LHCN-M2 (cell line): ENCODE data around the gene CAAP1. TPM values are rescaled to one million over a fixed set of nuclear protein-coding genes. Genes with fewer than 3 reads are reported as not detected.
"Not testable (repeated sequence)": the region's sequence is repeated elsewhere in the genome, so short reads cannot be mapped to it uniquely, and the experiment has no call there.

Source experiments
- DNase-seq: peaks from one replicate; pipeline ENCODE4 v3.0.0-alpha.2; 2012; ENCODE audit warnings: low read depth
- polyA plus RNA-seq: library from polyadenylated mRNA; unstranded; fragments of >200 nt; gene quantifications from one replicate; pipeline ENCODE4 v1.2.1, GENCODE V29; 2012; ENCODE audit warnings: missing spikeins
- total RNA-seq: library from RNA; depleted of rRNA; stranded (reverse); fragments of >200 nt; gene quantifications from 2 replicates; pipeline ENCODE4 v1.2.3, GENCODE V29; 2014; rRNA removed

Gene CAAP1, protein sequence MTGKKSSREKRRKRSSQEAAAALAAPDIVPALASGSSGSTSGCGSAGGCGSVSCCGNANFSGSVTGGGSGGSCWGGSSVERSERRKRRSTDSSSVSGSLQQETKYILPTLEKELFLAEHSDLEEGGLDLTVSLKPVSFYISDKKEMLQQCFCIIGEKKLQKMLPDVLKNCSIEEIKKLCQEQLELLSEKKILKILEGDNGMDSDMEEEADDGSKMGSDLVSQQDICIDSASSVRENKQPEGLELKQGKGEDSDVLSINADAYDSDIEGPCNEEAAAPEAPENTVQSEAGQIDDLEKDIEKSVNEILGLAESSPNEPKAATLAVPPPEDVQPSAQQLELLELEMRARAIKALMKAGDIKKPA
- total RNA-seq = 18.5 and 18.9 TPM in 2 replicates
- 6.6 TPM for polyA plus RNA-seq

GRCh38 chr9:26892251-26893029, at the start of gene CAAP1:
TSS of gene CAAP1 (minus strand) at chr9:26892802. CDS start at chr9:26892715, 87 bp downstream.
- DNase-seq = peak; percentile 91

DNA sequence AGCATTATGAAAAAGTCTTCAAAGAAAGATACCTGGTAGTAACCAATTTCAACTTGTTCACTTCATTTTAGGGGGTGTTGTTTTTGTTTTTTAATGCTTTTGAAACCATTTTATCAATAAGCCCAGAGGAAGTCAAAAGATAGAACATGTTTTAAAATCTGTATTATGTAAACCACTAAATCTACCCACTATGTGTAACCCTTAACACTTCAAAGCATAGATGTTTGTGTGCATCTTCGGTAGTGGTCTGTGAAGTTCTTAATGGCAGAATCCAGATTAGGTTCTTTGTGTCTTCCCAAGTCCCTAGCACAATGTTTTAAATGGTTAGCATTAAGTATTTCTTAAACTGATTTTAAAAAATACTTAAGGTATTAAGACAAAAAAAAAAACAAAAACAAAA, 48.2 kb upstream of the CAAP1 start:
- DNase-seq = no peak

DNA sequence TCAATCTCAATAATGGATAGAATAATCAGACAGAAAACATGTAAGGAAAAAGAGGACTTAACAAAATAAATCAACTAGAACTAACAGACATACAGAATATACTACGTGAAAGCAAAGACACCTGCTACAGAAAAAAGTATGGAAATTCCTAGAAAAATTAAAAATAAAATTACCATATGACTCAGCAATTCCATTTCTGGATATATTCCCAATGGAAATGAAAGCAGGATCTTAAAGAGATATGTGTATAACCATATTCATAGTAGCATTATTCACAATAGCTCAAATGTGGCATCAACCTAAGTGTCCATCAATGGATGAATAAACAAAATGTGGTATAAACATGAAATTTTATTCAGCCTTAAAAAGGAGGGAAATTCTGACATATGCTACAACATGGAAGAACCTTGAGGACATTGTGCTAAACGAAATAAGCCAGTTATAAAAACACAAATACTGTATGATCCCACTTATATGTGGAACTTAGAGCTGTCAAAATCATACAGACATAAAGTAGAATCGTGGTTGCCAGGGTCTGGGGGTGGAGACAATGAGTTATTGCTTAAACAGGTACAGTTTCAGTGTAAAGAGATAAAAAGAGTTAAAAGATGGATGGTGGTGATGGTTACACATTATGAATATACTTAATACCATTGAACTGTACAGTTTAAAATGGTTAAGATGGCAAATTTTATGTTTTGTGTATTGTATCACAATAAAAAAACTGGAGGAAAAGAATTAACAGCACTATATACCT, 47.5 kb upstream of the CAAP1 start:
- peak; percentile 11 for DNase-seq

DNA sequence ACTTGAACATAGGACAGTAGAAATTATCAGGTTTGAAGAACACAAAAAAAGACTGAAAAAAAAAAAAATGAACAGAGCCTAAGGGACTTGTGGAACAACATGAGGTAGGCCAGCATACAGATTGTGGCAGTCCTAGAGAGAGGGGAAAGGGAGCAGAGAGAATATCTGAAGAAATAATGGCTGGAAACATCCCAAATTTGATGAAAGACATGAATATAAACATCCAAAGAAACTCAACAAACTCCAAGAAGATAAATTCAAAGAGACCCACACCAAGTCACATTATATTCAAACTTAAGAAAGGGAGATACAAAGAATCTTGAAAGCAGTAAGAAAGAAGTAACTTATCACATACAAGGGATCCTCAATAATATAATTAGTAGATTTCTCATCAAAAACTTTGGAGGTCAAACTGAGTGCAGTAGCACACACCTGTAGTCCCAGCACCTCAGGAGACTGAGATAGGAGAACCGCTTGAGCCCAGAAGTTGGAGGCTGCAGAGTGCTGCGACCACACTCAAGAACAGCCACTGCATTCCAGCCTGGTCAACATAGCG, 45.3 kb upstream of the CAAP1 start:
- no peak for DNase-seq

- no peak for DNase-seq
These were observed 43.2 kb upstream of the CAAP1 start for GRCh38 chr9:26935847-26936246.

DNA sequence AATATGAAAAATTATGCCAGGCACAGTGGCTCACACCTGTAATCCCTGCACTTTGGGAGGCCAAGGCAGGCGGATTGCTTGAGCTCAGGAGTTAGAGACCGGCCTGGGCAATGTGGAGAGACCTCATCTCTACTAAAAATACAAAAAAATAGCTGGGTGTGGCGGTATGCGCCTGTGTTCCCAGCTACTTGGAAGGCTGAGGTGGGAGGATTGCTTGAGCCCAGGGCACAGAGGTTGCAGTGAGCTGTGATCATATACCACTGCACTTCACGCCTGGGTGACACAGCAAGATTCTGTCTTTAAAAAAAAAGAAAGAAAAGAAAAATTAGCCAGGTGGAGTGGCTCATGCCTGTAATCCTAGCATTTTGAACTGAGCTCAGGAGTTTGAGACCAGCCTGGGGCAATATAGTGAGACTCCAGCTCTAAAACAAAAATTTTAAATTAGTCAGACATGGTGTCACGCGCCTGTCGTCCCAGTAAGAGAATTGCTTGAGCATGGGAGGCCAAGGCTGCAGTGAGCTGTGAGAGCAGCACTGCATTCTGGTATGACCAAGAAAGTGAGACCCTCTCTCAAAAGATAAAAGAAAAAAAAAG, 36.4 kb upstream of the CAAP1 start:
- DNase-seq = no peak

DNA sequence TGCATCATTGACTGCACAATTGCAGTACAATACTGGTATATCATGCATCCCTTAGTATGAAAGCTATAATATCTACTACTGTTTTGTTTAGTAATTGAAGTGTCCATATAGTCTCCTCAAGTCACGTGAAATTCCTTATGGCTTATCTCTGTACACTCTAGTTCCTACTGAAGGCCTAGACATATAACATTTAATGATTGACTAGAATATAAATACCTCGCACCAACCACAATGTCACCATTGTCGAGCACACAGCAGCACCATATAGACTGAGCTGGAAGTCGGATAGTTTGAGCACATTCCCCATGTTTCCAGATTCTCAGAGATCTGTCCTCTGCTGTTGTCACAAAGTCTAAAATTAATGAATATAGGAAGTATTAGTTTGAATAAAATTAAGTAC, 33.0 kb upstream of the CAAP1 start:
- DNase-seq = no peak

DNA sequence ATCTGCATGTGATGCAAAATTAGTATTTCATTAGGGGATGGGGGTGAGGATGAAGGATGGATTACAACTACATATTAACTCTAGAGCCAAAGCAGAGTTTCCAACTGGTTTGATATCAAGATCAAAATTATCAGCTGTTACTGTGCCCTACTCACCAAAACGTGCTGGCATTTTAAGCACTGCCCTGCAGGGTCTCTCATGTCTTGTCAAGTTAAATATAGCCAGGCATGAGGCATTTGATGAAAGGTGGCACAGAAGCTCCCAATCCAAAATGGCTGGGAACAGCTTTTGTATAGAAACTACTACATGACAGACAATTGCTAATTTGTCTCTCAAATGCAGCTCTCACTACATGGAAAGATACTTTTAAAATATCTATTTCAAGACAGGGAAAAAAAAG, 27.1 kb upstream of the CAAP1 start:
- no peak for DNase-seq

- DNase-seq = no peak
These were observed 20.6 kb upstream of the CAAP1 start for GRCh38 chr9:26913138-26913668.

GRCh38 chr9:26904671-26905070, 12.1 kb upstream of the CAAP1 start:
- DNase-seq = no peak

- no peak for DNase-seq
These were observed 11.5 kb upstream of the CAAP1 start for GRCh38 chr9:26904070-26904469.

DNA sequence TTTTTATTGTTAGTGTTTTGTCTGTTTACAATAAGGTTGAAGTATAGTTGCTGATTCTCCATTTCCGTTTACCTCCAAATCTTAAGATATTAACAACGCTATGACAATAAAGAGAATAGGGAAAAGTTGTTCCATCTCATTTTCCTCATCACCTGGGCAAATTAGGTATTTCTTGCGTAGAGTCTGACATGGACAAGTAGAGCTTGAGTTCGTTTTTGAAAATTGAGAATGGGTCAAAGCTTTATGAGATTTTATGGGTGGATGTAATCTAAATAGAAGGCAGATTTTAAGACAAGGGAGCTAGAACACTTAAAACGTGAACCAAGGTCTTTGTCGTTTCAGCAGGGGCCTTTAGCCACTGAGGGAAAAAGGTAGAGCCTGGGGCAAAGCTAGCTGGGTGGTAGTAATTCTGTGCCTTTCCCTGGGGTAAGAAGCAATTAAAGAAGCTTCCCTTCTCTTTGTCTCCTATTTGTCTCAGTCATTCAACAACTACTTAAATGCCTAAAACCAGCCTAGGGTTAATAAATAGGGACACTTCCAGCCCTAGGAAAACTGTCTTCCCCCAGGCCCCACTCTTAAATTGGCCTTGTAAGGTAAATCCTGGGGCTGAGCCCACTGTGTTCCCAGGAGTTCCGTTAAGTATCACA, 551 bp upstream of the CAAP1 start:
- DNase-seq = no peak

- no peak for DNase-seq
These were observed 876 bp downstream of the CAAP1 start for GRCh38 chr9:26891726-26892125.

- no peak for DNase-seq
These were observed 4.3 kb downstream of the CAAP1 start for GRCh38 chr9:26888271-26888670.

DNA sequence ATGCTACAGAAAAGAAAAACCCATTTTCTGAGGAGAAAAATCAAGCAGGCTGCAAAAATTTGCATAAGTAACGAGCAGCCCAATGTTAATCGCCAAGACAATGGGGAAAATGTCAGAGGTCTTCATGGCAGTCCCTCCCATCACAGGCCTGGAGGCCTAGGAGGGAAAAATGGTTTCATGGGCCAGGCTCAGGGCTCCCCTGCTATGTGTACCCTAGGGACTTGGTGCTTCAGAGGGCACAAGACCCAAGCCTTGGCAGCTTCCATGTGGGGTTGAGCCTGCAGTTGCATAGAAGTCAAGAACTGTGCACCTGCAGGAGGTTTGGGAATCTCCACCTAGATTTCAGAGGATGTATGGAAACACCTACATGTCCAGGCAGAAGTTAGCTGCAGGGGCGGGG, 10.4 kb downstream of the CAAP1 start:
- DNase-seq = no peak

GRCh38 chr9:26880262-26880661, 12.3 kb downstream of the CAAP1 start:
- no peak for DNase-seq

DNA sequence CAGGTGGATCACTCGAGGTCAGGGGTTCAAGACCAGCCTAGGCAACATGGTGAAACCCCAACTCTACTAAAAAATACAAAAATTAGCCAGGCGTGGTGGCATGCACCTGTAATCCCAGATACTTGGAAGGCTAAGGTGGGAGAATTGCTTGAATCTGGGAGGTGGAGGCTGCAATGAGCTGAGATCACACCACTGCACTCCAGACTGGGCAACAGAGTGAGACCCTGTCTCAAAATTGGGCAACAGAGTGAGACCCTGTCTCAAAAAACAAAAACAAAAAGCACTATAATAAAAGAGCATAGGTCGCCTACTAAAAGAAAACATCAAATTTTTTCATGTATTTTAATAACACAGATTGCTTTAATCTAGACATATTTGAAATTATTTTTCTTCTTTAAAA, 17.4 kb downstream of the CAAP1 start:
- DNase-seq = not testable (repeated sequence)

GRCh38 chr9:26870292-26870691, 22.3 kb downstream of the CAAP1 start:
- peak; percentile 3 for DNase-seq

GRCh38 chr9:26863074-26863473, 29.5 kb downstream of the CAAP1 start:
- DNase-seq = peak; percentile 16

GRCh38 chr9:26856413-26857032, 36.1 kb downstream of the CAAP1 start:
- DNase-seq = peak; percentile 65
